DOHH2 (cell line): ENCODE data around the gene CHMP2B.
A peak's percentile ranks its signal among the peaks of the same experiment; 100 is the strongest.

Experiments used
- H3F3A ChIP-seq: fragments of 200-600 bp; sonication (generic), shearing (Covaris generic); 2 replicates; pipeline ENCODE4 v1.6.0; 2016; ENCODE audit warnings: antibody characterized with exemption, mild to moderate bottlenecking; ENCODE audit not compliant: control insufficient read depth, insufficient read depth
- H3K27ac ChIP-seq: fragments of 200-600 bp; sonication (generic); 2 replicates; pipeline ENCODE4 v1.5.1; 2014; ENCODE audit warnings: low read depth, mild to moderate bottlenecking, low read length, moderate library complexity
- H3K27me3 ChIP-seq: fragments of 200-600 bp; sonication (generic); 2 replicates; pipeline ENCODE4 v1.6.1; 2014; ENCODE audit warnings: mild to moderate bottlenecking, low read length, mixed read lengths; ENCODE audit not compliant: control insufficient read depth
- H3K36me3 ChIP-seq: fragments of 200-600 bp; sonication (generic); 2 replicates; pipeline ENCODE4 v1.6.1; 2014; ENCODE audit warnings: mild to moderate bottlenecking, low read length, moderate library complexity, mixed read lengths; ENCODE audit not compliant: control insufficient read depth
- H3K4me1 ChIP-seq: fragments of 200-600 bp; sonication (generic); 2 replicates; pipeline ENCODE4 v1.6.1; 2014; ENCODE audit warnings: mild to moderate bottlenecking, low read length, mixed read lengths; ENCODE audit not compliant: control insufficient read depth
- H3K4me2 ChIP-seq: fragments of 200-600 bp; sonication (generic); 2 replicates; pipeline ENCODE4 v1.6.0; 2014; ENCODE audit warnings: mild to moderate bottlenecking, low read length, moderate library complexity
- H3K4me3 ChIP-seq: fragments of 200-600 bp; sonication (generic); 2 replicates; pipeline ENCODE4 v1.5.1; 2014; ENCODE audit warnings: mild to moderate bottlenecking, low read length, mixed read lengths
- H3K79me2 ChIP-seq: fragments of 200-600 bp; sonication (generic); 2 replicates; pipeline ENCODE4 v1.6.1; 2014; ENCODE audit warnings: mild to moderate bottlenecking, low read length, mixed read lengths; ENCODE audit not compliant: control insufficient read depth
- H3K9me2 ChIP-seq: fragments of 200-600 bp; sonication (generic); replicated peaks from 2 replicates; pipeline ENCODE4 v1.6.1; 2014; ENCODE audit warnings: mild to moderate bottlenecking, low read length, mixed read lengths; ENCODE audit not compliant: control insufficient read depth
- H3K9me3 ChIP-seq: fragments of 200-600 bp; sonication (generic); 2 replicates; pipeline ENCODE4 v1.6.1; 2014; ENCODE audit warnings: antibody characterized with exemption, low read length, mixed read lengths; ENCODE audit not compliant: control insufficient read depth, insufficient read depth
- H4K20me1 ChIP-seq: fragments of 200-600 bp; sonication (generic); 2 replicates; pipeline ENCODE4 v1.6.0; 2014; ENCODE audit warnings: low read depth, mild to moderate bottlenecking, antibody characterized with exemption, low read length, moderate library complexity; ENCODE audit not compliant: control insufficient read depth, insufficient read depth
- EZH2phosphoT487 ChIP-seq: fragments of 200-600 bp; sonication (generic); IDR thresholded peaks from 2 replicates; pipeline ENCODE4 v1.6.1; 2017; ENCODE audit warnings: borderline replicate concordance, mild to moderate bottlenecking, antibody characterized with exemption, low read length, moderate library complexity, mixed read lengths
- TF ChIP-seq, protein P1 (sequence below): fragments of 200-600 bp; sonication (generic); IDR thresholded peaks from one replicate; pipeline ENCODE4 v1.5.1; 2014; ENCODE audit warnings: antibody characterized with exemption, mild to moderate bottlenecking, low read depth, low read length; ENCODE audit not compliant: poor library complexity, severe bottlenecking

CHMP2B gene

DNA sequence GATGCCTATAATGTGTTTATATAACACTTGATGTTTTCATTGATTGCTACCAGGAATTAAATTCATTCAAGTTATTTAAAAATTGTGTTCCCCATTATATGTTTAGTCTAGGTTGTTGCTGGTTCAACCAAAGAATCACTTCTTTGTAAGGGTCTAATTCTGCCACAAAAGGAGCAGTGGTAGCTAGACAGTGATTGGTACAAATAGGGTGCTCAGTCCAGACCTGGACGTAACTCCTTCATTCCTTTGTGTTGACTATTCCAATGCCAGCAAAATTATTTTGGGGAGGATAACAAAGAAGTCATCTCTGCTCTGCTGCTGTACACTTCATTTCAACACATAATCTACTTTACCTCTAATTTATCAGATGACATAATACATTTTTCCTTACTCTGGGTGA is 1.2 kb downstream of the CHMP2B start:
- no peak overlapping the region for H3K27ac ChIP-seq
- H3K9me3 ChIP-seq = no peaks in the 10 kb centered on the region
- peak overlapping the region; percentile 98 for H3K4me3 ChIP-seq
- TF ChIP-seq, protein P1, sequence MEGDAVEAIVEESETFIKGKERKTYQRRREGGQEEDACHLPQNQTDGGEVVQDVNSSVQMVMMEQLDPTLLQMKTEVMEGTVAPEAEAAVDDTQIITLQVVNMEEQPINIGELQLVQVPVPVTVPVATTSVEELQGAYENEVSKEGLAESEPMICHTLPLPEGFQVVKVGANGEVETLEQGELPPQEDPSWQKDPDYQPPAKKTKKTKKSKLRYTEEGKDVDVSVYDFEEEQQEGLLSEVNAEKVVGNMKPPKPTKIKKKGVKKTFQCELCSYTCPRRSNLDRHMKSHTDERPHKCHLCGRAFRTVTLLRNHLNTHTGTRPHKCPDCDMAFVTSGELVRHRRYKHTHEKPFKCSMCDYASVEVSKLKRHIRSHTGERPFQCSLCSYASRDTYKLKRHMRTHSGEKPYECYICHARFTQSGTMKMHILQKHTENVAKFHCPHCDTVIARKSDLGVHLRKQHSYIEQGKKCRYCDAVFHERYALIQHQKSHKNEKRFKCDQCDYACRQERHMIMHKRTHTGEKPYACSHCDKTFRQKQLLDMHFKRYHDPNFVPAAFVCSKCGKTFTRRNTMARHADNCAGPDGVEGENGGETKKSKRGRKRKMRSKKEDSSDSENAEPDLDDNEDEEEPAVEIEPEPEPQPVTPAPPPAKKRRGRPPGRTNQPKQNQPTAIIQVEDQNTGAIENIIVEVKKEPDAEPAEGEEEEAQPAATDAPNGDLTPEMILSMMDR = no peak
- TF ChIP-seq EZH2phosphoT487 = no peak
- peaks cover 61% of the 10 kb centered on the region for H3K79me2 ChIP-seq
- peaks cover 5% of the 10 kb centered on the region; the same call in 1 of the 2 replicates for H3K36me3 ChIP-seq
- H3F3A ChIP-seq = no peaks in the 10 kb centered on the region
- H3K27me3 ChIP-seq = no peaks in the 10 kb centered on the region
- H3K4me1 ChIP-seq = peaks cover 13% of the 10 kb centered on the region
- no peaks in the 10 kb centered on the region for H4K20me1 ChIP-seq
- H3K4me2 ChIP-seq = peak overlapping the region; percentile 94
- H3K9me2 ChIP-seq = no peaks in the 10 kb centered on the region

DNA sequence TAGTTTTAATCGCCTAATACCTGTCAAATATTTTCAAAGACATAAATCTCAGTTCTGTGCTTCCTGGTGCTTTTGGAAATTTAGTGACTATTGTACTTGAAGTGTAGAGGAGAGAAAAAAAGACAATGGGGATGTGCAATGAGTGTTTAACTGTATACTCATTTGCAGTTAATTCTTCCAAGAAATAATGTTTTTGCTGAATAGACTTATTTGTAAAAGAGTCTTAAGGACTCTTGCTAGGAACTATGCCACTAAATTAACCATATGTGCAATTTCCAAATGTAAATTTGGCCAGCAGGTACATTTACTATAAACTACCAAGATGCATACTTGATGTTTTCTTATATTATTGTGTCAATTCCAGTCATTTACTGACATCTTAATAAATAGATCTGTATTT is 2.0 kb downstream of the CHMP2B start:
- H4K20me1 ChIP-seq = no peaks in the 10 kb centered on the region
- no peaks in the 10 kb centered on the region for H3K27me3 ChIP-seq
- peaks cover 5% of the 10 kb centered on the region; the same call in 1 of the 2 replicates for H3K36me3 ChIP-seq
- H3K4me3 ChIP-seq = no peak overlapping the region
- peaks cover 69% of the 10 kb centered on the region for H3K79me2 ChIP-seq
- no peak overlapping the region for H3K27ac ChIP-seq
- H3K9me3 ChIP-seq = no peaks in the 10 kb centered on the region
- peaks cover 13% of the 10 kb centered on the region for H3K4me1 ChIP-seq
- no peaks in the 10 kb centered on the region for H3K9me2 ChIP-seq
- H3F3A ChIP-seq = no peaks in the 10 kb centered on the region
- TF ChIP-seq EZH2phosphoT487 = no peak
- TF ChIP-seq, protein P1 = no peak
- peak overlapping the region; percentile 94 for H3K4me2 ChIP-seq

DNA sequence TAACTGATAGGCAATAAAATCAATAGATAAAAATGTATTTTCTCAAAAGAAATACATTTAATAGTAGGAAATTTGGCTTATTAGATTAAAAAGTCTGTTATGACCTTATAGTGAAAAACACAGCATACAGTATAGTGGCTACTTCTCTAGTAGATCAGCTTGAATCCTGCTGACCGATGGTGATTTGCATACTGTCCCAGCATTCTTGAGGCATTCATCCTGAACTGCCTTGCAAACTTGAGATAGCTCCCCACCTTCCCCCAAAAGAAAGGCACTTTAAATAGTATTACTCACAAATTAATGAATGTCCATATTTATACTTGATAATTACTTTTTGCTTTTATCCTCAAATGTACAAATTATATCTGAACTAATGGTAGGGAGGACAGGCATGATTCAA is 6.7 kb downstream of the CHMP2B start:
- no peak overlapping the region for H3K4me2 ChIP-seq
- no peaks in the 10 kb centered on the region for H3K36me3 ChIP-seq
- H3K9me3 ChIP-seq = no peaks in the 10 kb centered on the region
- H3K9me2 ChIP-seq = no peaks in the 10 kb centered on the region
- H3K27me3 ChIP-seq = no peaks in the 10 kb centered on the region
- H3F3A ChIP-seq = no peaks in the 10 kb centered on the region
- H3K79me2 ChIP-seq = peaks cover 63% of the 10 kb centered on the region
- H3K4me1 ChIP-seq = peaks cover under 1% of the 10 kb centered on the region; the same call in 1 of the 2 replicates
- TF ChIP-seq, protein P1 = no peak
- TF ChIP-seq EZH2phosphoT487 = no peak
- H3K4me3 ChIP-seq = no peak overlapping the region
- no peak overlapping the region for H3K27ac ChIP-seq
- H4K20me1 ChIP-seq = no peaks in the 10 kb centered on the region

DNA sequence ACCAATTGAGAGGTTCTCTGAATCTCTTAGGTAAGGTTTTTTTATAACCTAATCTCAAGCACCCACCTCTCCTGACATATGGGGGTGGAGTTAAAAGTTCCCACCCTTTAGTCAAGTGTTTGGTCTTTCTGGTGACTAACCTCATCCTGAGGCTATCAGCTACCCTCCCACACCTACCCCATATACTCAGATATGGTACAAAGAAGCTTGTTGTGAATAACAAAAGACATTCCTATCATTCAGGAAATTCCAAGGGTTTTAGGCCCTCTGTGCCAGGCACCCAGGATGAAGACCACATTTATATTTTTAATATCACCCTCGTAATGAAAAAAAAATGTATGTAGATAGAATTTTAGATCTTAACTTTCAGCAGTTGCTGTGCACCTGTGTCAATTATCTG is 9.0 kb downstream of the CHMP2B start:
- H3K4me1 ChIP-seq = no peaks in the 10 kb centered on the region
- H3K36me3 ChIP-seq = 0 out of 2 replicates have a peak, but pooled peaks cover 2% of the 10 kb centered on the region
- H3K9me2 ChIP-seq = no peaks in the 10 kb centered on the region
- H3K4me3 ChIP-seq = no peak overlapping the region
- no peak overlapping the region for H3K27ac ChIP-seq
- H3K9me3 ChIP-seq = no peaks in the 10 kb centered on the region
- H3K27me3 ChIP-seq = no peaks in the 10 kb centered on the region
- peaks cover 42% of the 10 kb centered on the region for H3K79me2 ChIP-seq
- H4K20me1 ChIP-seq = no peaks in the 10 kb centered on the region
- no peaks in the 10 kb centered on the region for H3F3A ChIP-seq
- TF ChIP-seq, protein P1 = no peak
- TF ChIP-seq EZH2phosphoT487 = no peak
- no peak overlapping the region for H3K4me2 ChIP-seq
